ENCODE measurements around the gene PIP5K1B. TPM values are rescaled to one million over a fixed set of nuclear protein-coding genes. Genes with fewer than 3 reads are reported as not detected.
A peak's percentile ranks its signal among the peaks of the same experiment; 100 is the strongest.

Gene PIP5K1B
- total RNA-seq, 1 experiment from 2014 or later = 5.2 TPM

DNA sequence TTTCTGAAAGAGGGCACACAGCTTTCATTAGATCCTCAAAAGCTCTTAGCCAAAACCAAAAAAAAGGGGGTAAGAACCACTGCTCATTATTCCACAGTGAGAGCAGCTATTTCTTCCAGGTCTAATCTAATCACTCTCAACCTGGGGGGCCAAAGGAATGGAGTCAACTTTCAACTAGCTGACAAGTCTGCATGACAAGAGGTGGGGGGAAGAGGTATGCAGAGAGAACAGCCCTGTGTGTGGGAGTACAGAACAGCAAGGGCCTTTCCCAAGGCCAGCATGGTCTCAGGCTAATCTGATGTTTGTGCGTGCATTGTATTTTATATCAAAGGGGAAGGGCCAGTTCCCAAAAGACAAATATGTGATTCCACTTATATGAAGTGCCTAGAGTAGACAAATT, 36.9 kb upstream of the PIP5K1B start (continued):
- TF ChIP-seq, protein P1, sequence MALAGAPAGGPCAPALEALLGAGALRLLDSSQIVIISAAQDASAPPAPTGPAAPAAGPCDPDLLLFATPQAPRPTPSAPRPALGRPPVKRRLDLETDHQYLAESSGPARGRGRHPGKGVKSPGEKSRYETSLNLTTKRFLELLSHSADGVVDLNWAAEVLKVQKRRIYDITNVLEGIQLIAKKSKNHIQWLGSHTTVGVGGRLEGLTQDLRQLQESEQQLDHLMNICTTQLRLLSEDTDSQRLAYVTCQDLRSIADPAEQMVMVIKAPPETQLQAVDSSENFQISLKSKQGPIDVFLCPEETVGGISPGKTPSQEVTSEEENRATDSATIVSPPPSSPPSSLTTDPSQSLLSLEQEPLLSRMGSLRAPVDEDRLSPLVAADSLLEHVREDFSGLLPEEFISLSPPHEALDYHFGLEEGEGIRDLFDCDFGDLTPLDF (CRISPR knock-in tag; IDR thresholded peaks at IDR 0.05) = no peak
- no peak for TF ChIP-seq ZNF416 (CRISPR knock-in tag; IDR thresholded peaks at IDR 0.05)
- TF ChIP-seq ELF4 (CRISPR knock-in tag; IDR thresholded peaks at IDR 0.05; ENCODE audit: low read depth) = no peak
- TF ChIP-seq SMAD4 (CRISPR knock-in tag; IDR thresholded peaks at IDR 0.05) = no peak

DNA sequence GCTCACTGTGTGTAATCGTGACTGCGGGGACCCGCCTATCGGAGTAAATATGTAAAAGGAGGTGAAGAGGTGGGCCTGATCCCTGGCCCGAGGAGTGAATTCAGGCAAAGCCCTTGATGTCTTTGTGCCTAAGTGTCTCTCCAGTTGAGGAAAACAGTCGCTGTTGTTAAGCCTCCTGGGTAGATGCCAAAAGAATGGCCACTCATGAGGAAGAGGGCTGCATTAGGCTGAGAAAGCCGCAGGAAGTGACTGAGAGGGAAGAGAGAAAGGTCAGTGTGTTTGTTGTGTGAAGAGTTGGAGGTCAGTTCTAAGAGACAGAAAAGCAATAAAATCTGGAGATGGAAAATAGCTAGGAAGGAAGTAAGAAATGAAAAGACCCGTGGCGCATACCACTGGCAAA, 35.8 kb upstream of the PIP5K1B start:
- ChIA-PET CTCF (interaction anchor here (0.7 kb wide), 1 partner anchor 145 kb away, joined by 4 read pairs; no protein-coding TSS in a partner anchor), POLR2A (no interaction called here)
- DNase-seq (ENCODE audit: low spot score) (no peak), ATAC-seq (peak; percentile 62)
- TF ChIP-seq, protein P2, sequence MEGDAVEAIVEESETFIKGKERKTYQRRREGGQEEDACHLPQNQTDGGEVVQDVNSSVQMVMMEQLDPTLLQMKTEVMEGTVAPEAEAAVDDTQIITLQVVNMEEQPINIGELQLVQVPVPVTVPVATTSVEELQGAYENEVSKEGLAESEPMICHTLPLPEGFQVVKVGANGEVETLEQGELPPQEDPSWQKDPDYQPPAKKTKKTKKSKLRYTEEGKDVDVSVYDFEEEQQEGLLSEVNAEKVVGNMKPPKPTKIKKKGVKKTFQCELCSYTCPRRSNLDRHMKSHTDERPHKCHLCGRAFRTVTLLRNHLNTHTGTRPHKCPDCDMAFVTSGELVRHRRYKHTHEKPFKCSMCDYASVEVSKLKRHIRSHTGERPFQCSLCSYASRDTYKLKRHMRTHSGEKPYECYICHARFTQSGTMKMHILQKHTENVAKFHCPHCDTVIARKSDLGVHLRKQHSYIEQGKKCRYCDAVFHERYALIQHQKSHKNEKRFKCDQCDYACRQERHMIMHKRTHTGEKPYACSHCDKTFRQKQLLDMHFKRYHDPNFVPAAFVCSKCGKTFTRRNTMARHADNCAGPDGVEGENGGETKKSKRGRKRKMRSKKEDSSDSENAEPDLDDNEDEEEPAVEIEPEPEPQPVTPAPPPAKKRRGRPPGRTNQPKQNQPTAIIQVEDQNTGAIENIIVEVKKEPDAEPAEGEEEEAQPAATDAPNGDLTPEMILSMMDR (IDR thresholded peaks at IDR 0.05) = no peak
- TF ChIP-seq NR1H2 (CRISPR knock-in tag; IDR thresholded peaks at IDR 0.05) = no peak
- Mint-ChIP-seq H3K4me3 (no peak overlapping the region), H3K9me3 (no peaks in the 10 kb centered on the region), H3K27me3 (ENCODE audit: low read depth) (no peaks in the 10 kb centered on the region; the same call in 1 of the 2 replicates), H3K36me3 (no peaks in the 10 kb centered on the region), H3K4me1 (peaks cover 38% of the 10 kb centered on the region), H3K27ac (peak overlapping the region; percentile 69)

DNA sequence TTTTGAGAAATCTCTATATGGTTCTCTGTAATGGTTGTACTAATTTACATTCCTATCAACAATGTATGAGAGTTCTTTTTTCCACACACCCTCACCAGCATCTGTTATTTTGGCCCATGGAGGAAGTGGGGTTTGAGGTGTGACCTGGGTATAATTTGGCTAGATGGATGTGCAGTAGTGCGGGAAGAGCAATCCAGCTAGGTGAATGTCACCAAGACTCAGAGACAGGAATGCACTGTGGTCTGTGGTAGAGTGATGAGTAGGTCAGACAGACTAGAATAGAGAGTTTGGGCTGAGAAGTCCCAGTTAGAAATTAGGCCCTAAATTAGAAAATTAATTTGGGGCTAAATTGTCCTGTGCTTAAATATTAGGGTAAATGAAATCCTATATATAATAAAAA, 32.8 kb upstream of the PIP5K1B start:
- no peak overlapping the region for H3K27ac Mint-ChIP-seq
- H3K36me3 Mint-ChIP-seq = no peaks in the 10 kb centered on the region
- ChIA-PET POLR2A (no interaction called here), CTCF (interaction anchor here (1.4 kb wide), 1 partner anchor 14 kb away, joined by 4 read pairs; no protein-coding TSS in a partner anchor)
- peaks cover 37% of the 10 kb centered on the region for H3K4me1 Mint-ChIP-seq
- H3K4me3 Mint-ChIP-seq = no peak overlapping the region
- no peaks in the 10 kb centered on the region for H3K9me3 Mint-ChIP-seq
- DNase-seq (ENCODE audit: low spot score) = no peak
- ATAC-seq = no peak
- H3K27me3 Mint-ChIP-seq (ENCODE audit: low read depth) = peaks cover 6% of the 10 kb centered on the region; the same call in 1 of the 2 replicates
- TF ChIP-seq NR3C1 (CRISPR knock-in tag; conservative IDR thresholded peaks at IDR 0.05; ENCODE audit: low read depth) (no peak), ZNF219 (CRISPR knock-in tag; IDR thresholded peaks at IDR 0.05; ENCODE audit: borderline replicate concordance) (no peak), RORB (CRISPR knock-in tag; IDR thresholded peaks at IDR 0.05) (no peak), ZNF423 (CRISPR knock-in tag; IDR thresholded peaks at IDR 0.05) (no peak), FOXP1 (CRISPR knock-in tag; IDR thresholded peaks at IDR 0.05; ENCODE audit: borderline replicate concordance) (no peak), ELF4 (CRISPR knock-in tag; IDR thresholded peaks at IDR 0.05; ENCODE audit: low read depth) (no peak), ZNF121 (CRISPR knock-in tag; IDR thresholded peaks at IDR 0.05) (no peak)
- TF ChIP-seq, protein P3, sequence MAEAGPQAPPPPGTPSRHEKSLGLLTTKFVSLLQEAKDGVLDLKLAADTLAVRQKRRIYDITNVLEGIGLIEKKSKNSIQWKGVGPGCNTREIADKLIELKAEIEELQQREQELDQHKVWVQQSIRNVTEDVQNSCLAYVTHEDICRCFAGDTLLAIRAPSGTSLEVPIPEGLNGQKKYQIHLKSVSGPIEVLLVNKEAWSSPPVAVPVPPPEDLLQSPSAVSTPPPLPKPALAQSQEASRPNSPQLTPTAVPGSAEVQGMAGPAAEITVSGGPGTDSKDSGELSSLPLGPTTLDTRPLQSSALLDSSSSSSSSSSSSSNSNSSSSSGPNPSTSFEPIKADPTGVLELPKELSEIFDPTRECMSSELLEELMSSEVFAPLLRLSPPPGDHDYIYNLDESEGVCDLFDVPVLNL (CRISPR knock-in tag; IDR thresholded peaks at IDR 0.05; ENCODE audit: borderline replicate concordance, low read depth) = no peak
- TF ChIP-seq, protein P4, sequence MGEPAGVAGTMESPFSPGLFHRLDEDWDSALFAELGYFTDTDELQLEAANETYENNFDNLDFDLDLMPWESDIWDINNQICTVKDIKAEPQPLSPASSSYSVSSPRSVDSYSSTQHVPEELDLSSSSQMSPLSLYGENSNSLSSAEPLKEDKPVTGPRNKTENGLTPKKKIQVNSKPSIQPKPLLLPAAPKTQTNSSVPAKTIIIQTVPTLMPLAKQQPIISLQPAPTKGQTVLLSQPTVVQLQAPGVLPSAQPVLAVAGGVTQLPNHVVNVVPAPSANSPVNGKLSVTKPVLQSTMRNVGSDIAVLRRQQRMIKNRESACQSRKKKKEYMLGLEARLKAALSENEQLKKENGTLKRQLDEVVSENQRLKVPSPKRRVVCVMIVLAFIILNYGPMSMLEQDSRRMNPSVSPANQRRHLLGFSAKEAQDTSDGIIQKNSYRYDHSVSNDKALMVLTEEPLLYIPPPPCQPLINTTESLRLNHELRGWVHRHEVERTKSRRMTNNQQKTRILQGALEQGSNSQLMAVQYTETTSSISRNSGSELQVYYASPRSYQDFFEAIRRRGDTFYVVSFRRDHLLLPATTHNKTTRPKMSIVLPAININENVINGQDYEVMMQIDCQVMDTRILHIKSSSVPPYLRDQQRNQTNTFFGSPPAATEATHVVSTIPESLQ (CRISPR knock-in tag; IDR thresholded peaks at IDR 0.05) = no peak

DNA sequence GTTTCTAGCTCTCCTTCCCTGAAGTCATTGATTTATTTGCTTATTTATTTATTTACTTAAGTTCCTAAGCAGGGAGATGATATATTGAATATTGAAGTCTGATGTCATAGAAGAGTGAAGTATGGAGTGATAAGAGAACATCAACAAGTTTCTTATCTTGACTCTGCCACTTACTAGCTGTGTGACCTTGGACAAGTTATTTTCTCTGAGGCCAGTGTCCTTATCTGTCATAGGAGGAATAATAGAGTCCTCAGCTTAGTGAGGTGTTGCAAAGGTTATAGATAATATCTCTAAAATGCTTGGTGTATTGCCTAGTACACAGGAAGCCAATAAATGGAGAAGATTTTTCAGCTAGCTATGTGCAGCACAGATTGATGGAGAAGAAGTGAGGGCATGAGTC, 32.4 kb upstream of the PIP5K1B start:
- no peak overlapping the region for H3K4me3 Mint-ChIP-seq
- DNase-seq (ENCODE audit: low spot score) (no peak), ATAC-seq (no peak)
- peaks cover 33% of the 10 kb centered on the region for H3K4me1 Mint-ChIP-seq
- H3K9me3 Mint-ChIP-seq = no peaks in the 10 kb centered on the region
- no peak overlapping the region for H3K27ac Mint-ChIP-seq
- H3K27me3 Mint-ChIP-seq (ENCODE audit: low read depth) = peaks cover 6% of the 10 kb centered on the region; the same call in 1 of the 2 replicates
- CTCF ChIA-PET = interaction anchor here (1.4 kb wide), 1 partner anchor 13 kb away, joined by 4 read pairs; no protein-coding TSS in a partner anchor
- H3K36me3 Mint-ChIP-seq = no peaks in the 10 kb centered on the region
- POLR2A ChIA-PET = no interaction called here
- TF ChIP-seq MYBL2 (CRISPR knock-in tag; IDR thresholded peaks at IDR 0.05) (no peak), CBFB (CRISPR knock-in tag; IDR thresholded peaks at IDR 0.05; ENCODE audit: low read depth) (no peak), ZNF138 (CRISPR knock-in tag; conservative IDR thresholded peaks at IDR 0.05) (no peak), NR2C2 (CRISPR knock-in tag; IDR thresholded peaks at IDR 0.05) (no peak)
- TF ChIP-seq, protein P5, sequence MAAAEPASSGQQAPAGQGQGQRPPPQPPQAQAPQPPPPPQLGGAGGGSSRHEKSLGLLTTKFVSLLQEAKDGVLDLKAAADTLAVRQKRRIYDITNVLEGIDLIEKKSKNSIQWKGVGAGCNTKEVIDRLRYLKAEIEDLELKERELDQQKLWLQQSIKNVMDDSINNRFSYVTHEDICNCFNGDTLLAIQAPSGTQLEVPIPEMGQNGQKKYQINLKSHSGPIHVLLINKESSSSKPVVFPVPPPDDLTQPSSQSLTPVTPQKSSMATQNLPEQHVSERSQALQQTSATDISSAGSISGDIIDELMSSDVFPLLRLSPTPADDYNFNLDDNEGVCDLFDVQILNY (CRISPR knock-in tag; IDR thresholded peaks at IDR 0.05) = no peak
- TF ChIP-seq, protein P6, sequence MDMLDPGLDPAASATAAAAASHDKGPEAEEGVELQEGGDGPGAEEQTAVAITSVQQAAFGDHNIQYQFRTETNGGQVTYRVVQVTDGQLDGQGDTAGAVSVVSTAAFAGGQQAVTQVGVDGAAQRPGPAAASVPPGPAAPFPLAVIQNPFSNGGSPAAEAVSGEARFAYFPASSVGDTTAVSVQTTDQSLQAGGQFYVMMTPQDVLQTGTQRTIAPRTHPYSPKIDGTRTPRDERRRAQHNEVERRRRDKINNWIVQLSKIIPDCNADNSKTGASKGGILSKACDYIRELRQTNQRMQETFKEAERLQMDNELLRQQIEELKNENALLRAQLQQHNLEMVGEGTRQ (CRISPR knock-in tag; IDR thresholded peaks at IDR 0.05) = no peak
- TF ChIP-seq, protein P7, sequence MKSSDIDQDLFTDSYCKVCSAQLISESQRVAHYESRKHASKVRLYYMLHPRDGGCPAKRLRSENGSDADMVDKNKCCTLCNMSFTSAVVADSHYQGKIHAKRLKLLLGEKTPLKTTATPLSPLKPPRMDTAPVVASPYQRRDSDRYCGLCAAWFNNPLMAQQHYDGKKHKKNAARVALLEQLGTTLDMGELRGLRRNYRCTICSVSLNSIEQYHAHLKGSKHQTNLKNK (CRISPR knock-in tag; IDR thresholded peaks at IDR 0.05) = no peak
- TF ChIP-seq, protein P8, sequence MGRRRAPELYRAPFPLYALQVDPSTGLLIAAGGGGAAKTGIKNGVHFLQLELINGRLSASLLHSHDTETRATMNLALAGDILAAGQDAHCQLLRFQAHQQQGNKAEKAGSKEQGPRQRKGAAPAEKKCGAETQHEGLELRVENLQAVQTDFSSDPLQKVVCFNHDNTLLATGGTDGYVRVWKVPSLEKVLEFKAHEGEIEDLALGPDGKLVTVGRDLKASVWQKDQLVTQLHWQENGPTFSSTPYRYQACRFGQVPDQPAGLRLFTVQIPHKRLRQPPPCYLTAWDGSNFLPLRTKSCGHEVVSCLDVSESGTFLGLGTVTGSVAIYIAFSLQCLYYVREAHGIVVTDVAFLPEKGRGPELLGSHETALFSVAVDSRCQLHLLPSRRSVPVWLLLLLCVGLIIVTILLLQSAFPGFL (CRISPR knock-in tag; IDR thresholded peaks at IDR 0.05; ENCODE audit: borderline replicate concordance) = no peak

All from WTC11 (cell line).